NOMO-1 (cell line): ENCODE data around the gene ZNF556.
"Not testable (repeated sequence)": the region's sequence is repeated elsewhere in the genome, so short reads cannot be mapped to it uniquely, and the experiment has no call there.

Source experiments
- DNase-seq, 2 experiments: peaks; one replicate each; lab custom pipeline; 2025; ENCODE audit not compliant: unreplicated experiment in 2 of 2; lab: John Stamatoyannopoulos, UW

ZNF556 gene

GRCh38 chr19:2903326-2903725 lies 36.2 kb downstream of the ZNF556 start:
- not testable (repeated sequence) for DNase-seq

GRCh38 chr19:2905918-2906519 lies 38.9 kb downstream of the ZNF556 start:
- no peak for DNase-seq

- DNase-seq = no peak
These were observed 39.6 kb downstream of the ZNF556 start for GRCh38 chr19:2906631-2907195.

GRCh38 chr19:2912306-2912705 lies 45.2 kb downstream of the ZNF556 start:
- no peak for DNase-seq

GRCh38 chr19:2917275-2918184 lies 50.4 kb downstream of the ZNF556 start:
- no peak for DNase-seq

GRCh38 chr19:2922987-2923386 lies 55.9 kb downstream of the ZNF556 start:
- DNase-seq = no peak

GRCh38 chr19:2923510-2923909 lies 56.4 kb downstream of the ZNF556 start:
- DNase-seq = no peak

- DNase-seq = no peak
These were observed 59.4 kb downstream of the ZNF556 start for GRCh38 chr19:2926341-2927031.

- no peak for DNase-seq
These were observed 59.9 kb downstream of the ZNF556 start for GRCh38 chr19:2927032-2927430.
